WERI-Rb-1 (cell line): ENCODE measurements around the gene EXOC6.

Experiments
- DNase-seq: peaks from one replicate; pipeline ENCODE4 v3.0.0-alpha.2; 2020
- H3K27ac ChIP-seq: fragments of 250-450 bp; sonication (Bioruptor Pico); 2 replicates; pipeline ENCODE4 v1.5.1; 2020; ENCODE audit warnings: mild to moderate bottlenecking, moderate library complexity
- H3K27me3 ChIP-seq: fragments of 250-450 bp; sonication (Bioruptor Pico); 2 replicates; pipeline ENCODE4 v1.5.1; 2021; ENCODE audit warnings: mild to moderate bottlenecking, low read depth, moderate library complexity; ENCODE audit not compliant: insufficient read depth, severe bottlenecking
- H3K36me3 ChIP-seq: fragments of 250-450 bp; sonication (Bioruptor Pico); 2 replicates; pipeline ENCODE4 v1.5.1; 2020; ENCODE audit warnings: mild to moderate bottlenecking, moderate library complexity
- H3K4me3 ChIP-seq: 2 replicates; pipeline ENCODE4 v1.5.1; 2011; ENCODE audit warnings: low read depth, mild to moderate bottlenecking, control low read depth, low read length
- H3K9me3 ChIP-seq: fragments of 250-450 bp; sonication (Bioruptor Pico); 2 replicates; pipeline ENCODE4 v1.5.1; 2021; ENCODE audit warnings: mild to moderate bottlenecking, moderate library complexity; ENCODE audit not compliant: severe bottlenecking
- TF ChIP-seq, protein P1 (sequence below): IDR thresholded peaks from 2 replicates; pipeline ENCODE4 v1.5.1; 2011; ENCODE audit warnings: low read depth, mild to moderate bottlenecking, control low read depth, inconsistent platforms, low read length

Gene EXOC6

DNA sequence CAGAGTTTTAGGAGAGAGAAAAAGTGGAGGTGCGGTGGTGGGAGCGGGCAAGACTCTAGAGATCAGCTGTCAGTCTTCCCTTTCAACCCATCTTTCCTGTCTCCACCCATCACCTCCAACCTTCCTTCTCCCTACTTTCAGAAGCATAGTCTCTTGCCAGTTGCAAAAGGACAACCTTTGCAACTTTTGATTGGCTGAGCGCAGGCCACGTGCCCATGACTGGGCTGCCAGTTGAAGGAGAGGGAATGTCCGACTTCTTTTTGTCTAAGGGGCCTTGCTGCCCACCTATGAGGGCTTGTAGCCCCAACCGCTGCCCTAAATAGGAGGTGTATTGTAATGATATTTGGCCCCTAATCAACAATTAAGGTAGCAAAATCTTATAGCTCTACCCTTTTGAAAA, 238.0 kb downstream of the EXOC6 start:
- H3K27ac ChIP-seq: no peak overlapping the region
- H3K36me3 ChIP-seq: no peaks in the 10 kb centered on the region
- TF ChIP-seq, protein P1, sequence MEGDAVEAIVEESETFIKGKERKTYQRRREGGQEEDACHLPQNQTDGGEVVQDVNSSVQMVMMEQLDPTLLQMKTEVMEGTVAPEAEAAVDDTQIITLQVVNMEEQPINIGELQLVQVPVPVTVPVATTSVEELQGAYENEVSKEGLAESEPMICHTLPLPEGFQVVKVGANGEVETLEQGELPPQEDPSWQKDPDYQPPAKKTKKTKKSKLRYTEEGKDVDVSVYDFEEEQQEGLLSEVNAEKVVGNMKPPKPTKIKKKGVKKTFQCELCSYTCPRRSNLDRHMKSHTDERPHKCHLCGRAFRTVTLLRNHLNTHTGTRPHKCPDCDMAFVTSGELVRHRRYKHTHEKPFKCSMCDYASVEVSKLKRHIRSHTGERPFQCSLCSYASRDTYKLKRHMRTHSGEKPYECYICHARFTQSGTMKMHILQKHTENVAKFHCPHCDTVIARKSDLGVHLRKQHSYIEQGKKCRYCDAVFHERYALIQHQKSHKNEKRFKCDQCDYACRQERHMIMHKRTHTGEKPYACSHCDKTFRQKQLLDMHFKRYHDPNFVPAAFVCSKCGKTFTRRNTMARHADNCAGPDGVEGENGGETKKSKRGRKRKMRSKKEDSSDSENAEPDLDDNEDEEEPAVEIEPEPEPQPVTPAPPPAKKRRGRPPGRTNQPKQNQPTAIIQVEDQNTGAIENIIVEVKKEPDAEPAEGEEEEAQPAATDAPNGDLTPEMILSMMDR: no peak
- no peaks in the 10 kb centered on the region for H3K9me3 ChIP-seq
- no peaks in the 10 kb centered on the region for H3K27me3 ChIP-seq
- no peak for DNase-seq
- H3K4me3 ChIP-seq: no peak overlapping the region

DNA sequence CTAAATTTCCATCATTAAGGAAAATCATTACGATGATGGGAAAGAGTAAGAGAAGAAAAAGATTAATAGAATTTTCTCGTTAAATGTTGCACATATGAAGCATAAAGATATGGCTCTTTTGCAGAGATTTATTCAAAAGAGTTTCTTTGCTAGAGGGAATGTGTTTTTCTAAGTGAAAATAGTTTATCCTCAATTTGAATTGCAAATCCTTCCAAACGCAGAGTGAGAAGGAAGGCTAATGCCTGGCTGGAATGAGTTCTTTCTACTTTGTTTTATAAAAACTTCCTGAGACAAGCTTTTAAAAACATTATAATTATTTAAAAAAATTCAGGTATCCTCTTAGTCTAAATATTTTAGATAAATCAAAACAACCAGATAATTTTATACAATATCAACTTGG, 239.5 kb downstream of the EXOC6 start:
- TF ChIP-seq, protein P1: no peak
- no peaks in the 10 kb centered on the region for H3K36me3 ChIP-seq
- no peaks in the 10 kb centered on the region for H3K27me3 ChIP-seq
- no peak overlapping the region for H3K4me3 ChIP-seq
- H3K9me3 ChIP-seq: no peaks in the 10 kb centered on the region
- no peak overlapping the region for H3K27ac ChIP-seq
- no peak for DNase-seq

DNA sequence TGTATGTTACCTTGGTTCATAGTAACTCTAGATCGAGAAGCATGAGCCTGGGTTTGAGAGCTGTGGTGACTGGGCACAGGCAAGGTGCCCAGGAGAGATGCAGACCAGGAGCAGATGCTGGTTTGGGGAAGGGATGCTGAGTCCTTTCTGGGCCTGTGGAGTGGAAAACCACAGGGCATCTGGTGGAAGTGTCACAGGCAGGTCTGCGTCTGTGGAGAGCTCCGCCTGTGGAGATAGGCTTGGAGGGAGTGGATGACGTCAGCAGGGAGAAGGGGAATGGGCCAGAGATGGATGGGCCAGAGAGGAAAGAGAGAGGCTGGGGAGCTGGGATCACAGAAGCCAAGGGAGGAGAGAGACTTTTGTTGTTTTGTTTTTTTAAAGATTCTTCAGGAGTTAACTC, 240.1 kb downstream of the EXOC6 start:
- Histone ChIP-seq H3K27ac (no peak overlapping the region), H3K4me3 (no peak overlapping the region), H3K9me3 (no peaks in the 10 kb centered on the region), H3K27me3 (no peaks in the 10 kb centered on the region), H3K36me3 (no peaks in the 10 kb centered on the region)
- DNase-seq: no peak
- TF ChIP-seq, protein P1: no peak

DNA sequence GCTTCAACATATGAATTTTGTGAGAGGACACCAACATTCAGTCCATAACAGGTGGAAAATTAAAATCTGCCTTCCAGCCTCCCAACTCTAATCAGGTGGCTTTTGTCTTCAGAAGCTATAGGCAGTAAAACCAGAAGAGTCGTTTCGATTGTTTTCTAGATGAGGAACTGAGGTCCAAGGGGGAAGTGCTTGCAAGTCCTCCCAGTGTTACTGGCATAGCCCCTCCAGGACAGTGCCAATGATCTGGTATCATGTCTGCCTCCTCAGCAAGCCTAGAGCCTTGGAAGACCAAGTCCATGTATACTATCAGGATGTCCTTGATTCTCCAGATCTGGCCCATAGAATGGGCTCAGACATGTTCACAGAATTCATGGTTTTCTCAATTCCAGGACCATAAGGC, 242.3 kb downstream of the EXOC6 start:
- Histone ChIP-seq H3K4me3 (no peak overlapping the region), H3K36me3 (no peaks in the 10 kb centered on the region), H3K9me3 (no peaks in the 10 kb centered on the region), H3K27ac (no peak overlapping the region), H3K27me3 (no peaks in the 10 kb centered on the region)
- TF ChIP-seq, protein P1: no peak
- DNase-seq: no peak

GRCh38 chr10:93091960-93092359, 243.6 kb downstream of the EXOC6 start:
- no peaks in the 10 kb centered on the region for H3K9me3 ChIP-seq
- H3K27ac ChIP-seq: no peak overlapping the region
- H3K27me3 ChIP-seq: no peaks in the 10 kb centered on the region
- TF ChIP-seq, protein P1: no peak
- H3K36me3 ChIP-seq: no peaks in the 10 kb centered on the region
- no peak overlapping the region for H3K4me3 ChIP-seq
- no peak for DNase-seq

DNA sequence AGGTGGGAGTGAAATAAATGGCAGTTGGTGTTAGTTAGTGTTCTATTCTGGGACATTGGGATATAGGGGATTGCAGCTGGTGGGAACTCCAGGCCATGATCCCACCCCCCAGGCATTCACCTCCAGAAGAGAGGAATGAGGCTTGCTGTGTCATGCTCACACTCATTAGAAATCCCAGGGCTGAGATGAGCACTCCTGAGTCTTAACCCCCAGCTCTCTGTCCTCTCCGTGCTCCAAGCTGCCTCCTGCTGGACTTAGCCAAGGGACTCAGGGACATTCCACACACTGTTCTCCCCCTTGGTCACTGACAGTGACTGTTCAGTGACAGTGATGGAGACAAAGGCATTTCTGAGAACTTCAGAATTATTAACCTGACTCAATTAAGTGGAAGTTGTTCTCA, 246.9 kb downstream of the EXOC6 start:
- Histone ChIP-seq H3K36me3 (no peaks in the 10 kb centered on the region), H3K9me3 (no peaks in the 10 kb centered on the region), H3K27ac (no peak overlapping the region), H3K4me3 (no peak overlapping the region), H3K27me3 (no peaks in the 10 kb centered on the region)
- TF ChIP-seq, protein P1: peak; percentile 20; the same call in 1 of the 2 replicates
- no peak for DNase-seq
